CD4-positive, alpha-beta T cell treated with Interleukin-6 at 100 ng/mL for 8 hours (primary cell): Measurements from ENCODE around the gene CREB1.

Experiments used
- DNase-seq: peaks from one replicate; pipeline ENCODE4 v3.0.0-alpha.2; 2020; ENCODE audit warnings: mixed read lengths, low spot score

The CREB1 gene

DNA sequence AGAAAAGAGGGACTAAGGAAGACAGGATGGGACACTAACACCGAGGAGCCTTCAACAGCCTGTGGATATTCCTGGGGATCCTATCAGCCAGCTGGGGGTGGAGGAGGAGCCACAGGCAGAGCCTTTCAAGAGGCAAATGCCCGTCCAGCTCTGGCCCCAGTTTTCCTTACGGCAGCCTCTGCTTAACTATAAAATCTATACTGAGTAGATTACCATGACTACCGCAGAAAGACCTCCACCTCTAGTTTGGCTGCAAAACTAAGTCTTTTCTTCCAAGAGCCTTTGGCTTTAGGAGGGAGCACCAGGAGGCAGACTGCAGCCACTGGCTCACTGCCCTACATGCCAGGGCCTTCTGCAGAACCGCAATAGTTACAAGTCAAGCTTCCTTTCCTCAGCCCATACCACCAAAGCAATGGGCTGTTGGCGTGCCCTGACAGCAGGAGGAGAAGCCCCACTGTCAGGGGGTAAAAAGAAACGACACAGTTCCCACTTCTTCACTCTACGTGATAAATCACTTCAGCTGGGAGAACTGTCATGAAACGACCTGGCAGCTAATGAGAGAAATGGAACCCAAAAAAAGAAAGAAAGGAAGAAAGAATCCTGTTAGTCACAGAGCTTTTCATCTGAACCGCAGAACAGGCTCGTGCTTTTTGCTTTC is 25.1 kb upstream of the CREB1 start:
- DNase-seq: no peak

DNA sequence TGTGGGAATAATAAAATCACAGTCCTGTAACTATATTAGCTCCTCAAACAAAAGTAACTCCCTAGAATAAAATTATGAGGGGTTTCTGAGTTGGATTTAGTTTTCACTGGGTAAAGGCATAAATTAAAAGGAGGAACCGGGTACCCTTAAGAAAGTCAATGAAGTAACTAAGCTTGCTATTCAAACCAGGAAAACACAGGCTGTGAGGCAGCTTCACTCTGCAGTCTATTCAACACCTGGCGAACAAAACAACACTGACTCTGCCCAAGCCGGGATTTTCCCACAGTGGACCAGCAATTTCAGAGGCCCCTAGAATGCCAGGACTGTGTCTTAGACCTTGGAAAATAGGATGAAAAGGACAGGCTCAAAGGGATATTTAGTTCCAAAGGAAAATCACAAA is 24.6 kb upstream of the CREB1 start:
- DNase-seq: no peak

DNA sequence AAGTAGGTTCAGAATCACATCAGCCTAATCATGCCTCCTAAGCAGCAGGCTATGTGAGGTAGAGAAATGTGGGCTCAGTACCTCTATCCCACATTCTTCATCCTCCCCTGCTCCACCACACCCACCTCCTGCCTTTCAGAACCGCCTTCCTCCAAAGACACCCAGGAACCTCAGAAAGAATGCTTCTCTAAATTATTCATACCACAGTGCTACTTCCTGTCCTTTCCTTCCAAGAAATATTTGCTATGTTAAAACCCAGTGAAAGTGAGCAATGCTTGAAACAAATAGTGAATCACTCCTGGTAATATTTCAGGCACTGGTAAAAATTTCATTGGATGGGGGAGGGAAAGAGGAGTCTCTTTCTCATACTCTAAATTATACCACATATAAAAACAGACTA is 24.0 kb upstream of the CREB1 start:
- DNase-seq: no peak

DNA sequence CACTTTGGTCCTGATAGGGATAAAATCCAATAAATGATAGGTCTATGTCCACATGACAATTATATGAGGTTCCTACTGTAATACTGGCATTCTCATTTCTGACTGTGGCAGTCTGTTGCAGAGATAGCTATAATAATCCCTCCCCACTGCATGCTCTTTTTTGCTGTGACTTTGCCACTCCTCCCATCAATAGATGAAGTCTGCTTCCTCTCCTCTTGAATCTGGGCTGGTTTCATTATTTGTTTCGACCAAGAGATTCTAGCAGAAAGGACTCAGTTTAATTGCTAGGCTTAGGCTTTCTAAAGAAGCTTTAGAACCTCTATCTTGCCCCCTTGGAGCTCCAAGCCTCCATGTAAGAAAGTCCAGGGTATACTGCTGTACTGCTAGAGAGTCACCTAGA is 23.3 kb upstream of the CREB1 start:
- no peak for DNase-seq

DNA sequence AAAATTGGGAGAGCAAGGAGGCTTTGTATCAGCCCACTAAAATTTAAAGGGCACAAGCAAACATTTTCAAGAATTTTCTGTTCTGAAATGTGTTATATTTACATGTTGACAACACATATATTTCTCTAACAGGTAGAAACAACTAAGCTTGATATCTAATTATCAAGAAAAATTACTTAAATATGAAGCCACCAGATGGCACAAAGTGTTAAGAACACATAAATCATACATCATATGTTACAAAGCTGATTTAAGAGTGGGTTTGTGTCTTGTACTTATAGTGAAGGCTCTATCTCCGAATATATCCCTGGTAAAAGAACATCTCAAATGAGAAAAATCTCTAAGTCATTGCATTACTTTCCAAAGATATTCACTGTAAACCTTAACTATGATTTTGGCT is 19.6 kb upstream of the CREB1 start:
- DNase-seq: no peak

DNA sequence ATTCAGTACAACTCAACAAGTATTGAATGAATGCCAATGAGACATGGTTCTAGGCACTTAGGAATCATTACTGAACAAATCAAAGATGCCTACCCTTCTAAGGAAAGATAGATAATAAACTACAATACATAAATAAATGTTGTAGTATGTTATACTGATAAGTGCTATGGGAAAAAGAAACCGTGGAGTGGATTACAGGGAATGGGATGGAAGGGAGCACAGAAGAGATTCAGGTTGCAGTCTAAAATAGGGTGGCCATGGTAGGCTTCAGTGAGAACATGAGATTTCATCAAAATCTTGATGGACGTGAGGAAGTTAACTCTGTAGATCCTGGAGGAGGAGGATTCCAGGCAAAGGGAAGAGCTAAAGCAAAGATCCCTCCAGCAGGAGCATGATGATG is 17.9 kb upstream of the CREB1 start:
- DNase-seq: no peak

DNA sequence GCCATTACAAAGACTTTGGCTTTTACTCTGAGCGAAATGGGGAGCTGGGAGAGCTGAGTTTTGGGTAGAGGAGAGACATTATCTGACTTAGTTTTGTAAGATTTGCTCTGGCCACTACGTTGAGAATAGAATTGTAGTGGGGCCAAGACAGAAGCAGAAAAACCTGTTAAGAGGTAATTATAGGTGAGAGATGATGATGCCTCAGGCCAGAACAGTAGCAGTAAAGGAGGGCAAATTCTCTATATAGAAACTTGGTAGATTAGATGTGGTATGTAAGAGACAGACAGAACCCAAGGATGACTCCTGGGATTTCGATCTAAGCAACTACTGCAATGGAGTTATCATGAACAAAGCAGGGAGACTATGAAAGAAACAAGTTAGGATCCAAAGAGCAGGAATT is 17.4 kb upstream of the CREB1 start:
- DNase-seq: no peak

DNA sequence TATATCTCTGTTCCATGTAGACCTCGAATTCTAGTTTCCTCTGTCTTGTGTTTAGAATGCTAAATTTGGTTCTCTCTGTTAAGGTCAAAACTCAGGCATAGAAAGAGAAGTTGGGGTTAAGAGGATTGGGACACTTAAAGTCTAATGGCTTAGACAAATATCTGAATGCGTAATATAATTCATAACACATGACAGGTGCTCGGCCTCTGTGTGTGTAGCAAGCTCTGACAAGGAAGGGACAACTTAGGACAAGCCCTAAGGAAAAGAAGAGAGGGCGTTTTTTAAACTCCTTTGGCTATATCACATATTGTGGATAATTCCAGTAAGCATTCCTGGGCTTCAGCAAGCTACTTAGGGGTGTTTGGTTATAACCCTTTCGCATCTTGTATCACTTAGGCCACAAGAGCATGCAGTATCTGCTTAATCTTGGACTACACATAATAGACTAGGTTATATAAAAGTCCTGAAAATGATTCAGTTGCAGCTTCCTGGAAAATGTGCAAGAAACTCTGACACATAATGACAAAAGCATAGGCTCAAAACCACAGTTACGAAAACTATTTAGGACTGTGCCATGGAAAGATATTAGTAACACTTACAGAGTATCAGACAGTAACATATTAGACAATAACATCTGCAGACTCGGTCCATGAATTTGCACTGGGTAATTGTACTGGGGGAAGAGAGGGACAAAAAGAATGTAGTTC is 16.1 kb upstream of the CREB1 start:
- no peak for DNase-seq

DNA sequence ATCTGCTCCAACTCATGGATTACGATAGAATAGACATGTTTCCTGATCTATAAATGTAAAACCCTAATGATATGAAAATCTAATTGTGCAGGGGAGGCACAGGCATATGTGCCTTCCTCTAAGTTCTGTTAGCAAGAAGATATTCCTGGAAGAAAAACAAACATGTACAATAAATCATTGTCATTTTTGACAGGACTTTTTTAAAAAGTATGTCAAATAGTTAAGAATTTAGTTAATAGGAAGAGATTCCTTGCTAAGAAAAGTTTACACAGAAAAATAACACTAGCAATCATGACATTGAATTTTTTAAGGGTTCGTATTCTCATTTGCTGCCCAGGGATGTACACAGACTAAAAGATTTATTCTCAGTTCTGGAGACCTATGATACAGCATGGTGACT is 15.3 kb upstream of the CREB1 start:
- no peak for DNase-seq

DNA sequence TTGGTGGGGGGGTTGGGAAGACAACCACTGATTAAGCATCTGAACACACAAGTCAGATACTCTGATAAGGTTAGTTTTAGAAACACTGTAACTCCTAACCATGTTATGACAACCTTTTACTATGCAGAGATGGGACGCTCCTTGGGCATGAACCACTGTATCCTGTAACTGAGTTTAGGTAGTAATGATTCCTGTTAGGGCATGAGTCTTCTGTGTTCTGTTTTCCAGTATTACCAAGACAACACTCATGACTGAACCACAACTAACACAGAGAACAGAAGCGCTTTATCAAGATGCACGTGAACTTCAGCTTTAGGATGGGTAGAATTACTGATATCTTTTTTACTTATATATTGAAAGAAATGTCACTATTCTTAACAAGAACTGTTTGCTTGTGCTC is 14.1 kb upstream of the CREB1 start:
- DNase-seq: no peak

DNA sequence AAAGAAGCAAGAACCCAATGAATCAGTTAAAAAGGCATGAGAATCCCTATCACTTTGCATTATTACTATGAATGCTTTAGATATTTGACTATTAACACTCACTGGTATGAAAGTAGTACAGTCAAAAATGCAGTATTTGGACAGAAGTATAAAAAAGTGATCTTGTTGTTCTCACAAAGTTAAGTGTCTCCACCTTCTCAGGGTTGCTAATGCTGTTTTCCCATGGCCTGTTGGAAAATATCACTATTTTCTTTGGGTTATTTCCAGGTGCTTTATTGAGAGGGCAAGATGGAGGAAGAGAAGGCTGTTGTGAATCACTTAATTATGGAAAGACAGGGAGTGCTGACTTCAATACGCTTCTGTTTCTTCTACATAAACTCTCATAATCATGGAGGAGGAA is 13.6 kb upstream of the CREB1 start:
- no peak for DNase-seq

DNA sequence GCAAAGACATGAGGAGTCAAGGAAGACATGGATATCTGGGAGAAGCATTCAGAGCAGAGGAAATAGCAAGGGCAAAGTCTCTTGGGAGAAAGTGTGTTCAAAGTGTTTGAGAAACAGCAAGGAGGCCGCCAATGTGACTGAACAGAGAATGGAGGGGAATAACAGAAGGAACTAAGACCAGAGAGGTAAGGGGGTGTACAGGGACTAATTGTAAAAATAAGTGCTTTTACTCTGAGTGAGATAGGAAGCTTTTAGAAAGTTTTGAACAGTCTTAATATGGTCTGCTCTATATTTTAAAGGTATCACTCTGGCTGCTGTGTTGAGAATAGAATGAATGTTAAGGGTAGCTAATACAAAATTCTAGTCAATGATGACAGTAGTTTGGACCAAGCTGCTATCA is 6.8 kb upstream of the CREB1 start:
- DNase-seq: no peak

DNA sequence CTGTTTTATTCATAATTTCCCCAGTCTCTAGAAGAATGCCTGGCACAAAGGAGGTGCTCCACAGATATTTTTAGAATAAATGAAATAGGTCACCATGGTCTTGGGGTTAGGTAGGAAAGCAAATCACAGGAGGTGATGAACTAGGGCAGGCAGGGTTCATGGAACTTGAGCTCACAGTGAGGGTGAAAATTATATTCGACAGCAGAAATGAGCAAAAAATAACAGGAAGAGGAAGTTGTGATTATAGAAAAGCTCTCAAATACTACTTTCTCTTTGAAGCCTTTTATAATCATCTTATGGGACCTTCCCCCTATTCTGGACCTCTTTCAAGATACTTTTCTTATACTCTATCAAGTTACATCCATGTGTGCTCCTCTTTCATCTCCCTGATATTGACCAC is 4.5 kb upstream of the CREB1 start:
- peak; percentile 14 for DNase-seq

DNA sequence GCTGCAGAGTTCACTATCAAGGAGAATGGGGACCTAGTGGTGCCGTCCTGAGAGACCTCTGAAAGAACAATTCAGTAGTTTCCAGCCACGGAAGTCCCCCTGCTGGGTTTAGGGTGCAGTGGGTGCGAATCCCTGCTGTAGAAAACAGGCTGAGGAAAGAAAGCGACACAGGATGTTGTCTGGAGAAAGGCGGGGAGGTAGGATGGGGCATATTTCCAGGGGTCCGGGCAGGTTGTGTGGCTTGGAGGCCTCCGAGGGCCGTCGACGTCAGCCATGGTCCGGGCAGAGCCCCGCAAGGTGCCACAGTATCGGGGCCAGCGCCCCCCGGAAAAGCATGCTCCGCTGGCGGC is 807 bp upstream of the CREB1 start:
- DNase-seq: peak; percentile 60

DNA sequence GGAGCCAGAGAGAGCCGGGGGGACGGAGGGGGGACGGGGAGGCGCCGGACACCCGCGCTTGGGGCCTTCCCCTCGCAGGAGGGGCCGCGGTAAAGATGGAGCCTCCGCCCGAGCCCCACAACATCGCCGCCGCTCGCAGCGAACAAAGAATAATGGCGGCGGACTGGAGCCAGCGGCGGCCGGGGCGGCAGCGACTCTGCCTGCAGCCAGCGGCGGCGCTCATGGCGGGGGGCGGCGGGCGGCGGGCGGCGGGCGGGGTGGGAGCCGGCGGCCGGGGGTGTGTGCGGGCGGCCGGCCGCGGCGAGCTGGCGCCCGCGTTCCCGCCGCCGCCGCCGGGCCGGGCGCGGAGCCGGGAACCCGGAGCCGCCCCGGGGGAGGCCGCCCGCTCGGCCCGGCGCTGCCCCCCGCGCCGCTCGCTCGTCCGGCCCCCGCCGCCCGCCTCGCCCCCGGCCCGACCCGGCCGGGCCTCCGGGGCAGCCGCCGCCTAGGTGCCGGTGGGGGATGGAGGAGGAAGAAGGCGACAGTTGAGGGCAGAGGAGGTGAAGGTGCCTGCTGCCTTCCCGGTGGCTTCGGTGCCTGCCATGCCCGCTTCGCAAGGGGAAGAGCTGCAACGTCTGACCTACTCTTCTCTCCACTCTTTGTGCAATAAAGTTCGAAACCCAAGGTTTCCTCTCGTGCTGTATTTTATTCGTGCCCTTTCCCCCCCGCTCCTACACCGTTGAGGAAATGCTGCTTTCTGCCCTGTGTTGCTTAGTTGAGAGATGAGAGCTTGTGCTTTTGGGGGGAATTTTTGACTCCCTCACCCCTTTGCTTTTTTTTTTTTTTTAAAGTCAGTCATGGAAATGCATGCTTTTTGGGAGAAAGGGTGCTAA is 634 bp downstream of the CREB1 start:
- DNase-seq: peak; percentile 55

DNA sequence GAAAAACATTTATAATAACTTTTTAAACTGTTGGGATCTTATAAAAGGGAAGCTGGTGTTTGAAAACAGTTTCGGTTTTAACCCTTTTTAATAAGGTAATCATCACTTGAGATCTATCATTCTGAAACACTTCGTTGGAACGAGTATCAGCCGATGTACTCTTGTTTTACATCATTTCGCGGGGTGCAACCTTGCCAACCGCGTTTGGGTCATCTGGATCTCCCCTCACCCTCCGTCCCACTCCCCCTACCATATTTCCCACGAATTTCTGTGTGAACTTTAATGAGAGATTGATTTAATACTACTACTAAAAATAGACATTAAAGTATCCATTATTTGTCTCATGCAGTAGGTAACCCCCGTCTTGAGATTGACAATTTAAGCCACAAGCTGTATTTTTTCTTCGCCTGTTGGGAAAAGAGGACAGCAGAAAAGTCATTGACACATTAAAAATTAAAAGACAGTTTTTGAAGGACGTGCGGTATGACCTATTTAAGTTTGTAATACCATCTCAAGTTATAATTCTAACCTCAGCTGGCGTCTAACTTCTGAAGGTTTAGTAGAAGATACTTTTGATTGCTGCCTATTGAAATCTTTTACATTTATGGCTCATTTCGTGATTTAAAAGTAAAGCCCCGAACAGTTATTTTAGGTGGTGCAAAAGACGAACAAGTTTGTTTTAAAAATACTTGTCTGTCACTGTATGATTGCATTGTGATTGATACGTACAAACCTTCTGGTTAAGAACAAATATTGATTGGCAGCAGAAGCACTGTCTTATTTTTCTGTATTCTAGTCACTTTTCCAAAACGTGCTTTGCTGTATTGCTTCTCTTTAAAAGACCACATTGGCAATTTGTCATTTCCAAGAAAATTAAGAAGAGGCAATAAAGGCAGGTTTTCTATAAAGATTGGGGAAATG is 1.5 kb downstream of the CREB1 start:
- no peak for DNase-seq

DNA sequence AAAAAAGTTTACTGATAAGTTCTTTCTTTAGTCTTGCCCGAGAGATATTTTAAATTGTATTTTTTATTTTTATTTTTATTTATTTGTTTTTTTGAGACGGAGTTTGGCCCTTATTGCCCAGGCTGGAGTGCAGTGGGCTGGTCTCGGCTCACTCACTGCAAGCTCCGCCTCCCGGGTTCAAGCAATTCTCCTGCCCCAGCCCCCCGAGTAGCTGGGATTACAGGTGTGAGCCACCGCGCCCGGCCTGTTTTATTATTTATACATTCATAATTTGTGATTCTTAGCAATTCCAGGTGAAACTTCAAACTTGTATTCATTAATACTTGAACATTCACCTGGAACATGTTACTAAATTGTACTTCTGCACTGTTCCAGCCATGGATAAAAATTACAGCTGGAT is 2.9 kb downstream of the CREB1 start:
- no peak for DNase-seq

DNA sequence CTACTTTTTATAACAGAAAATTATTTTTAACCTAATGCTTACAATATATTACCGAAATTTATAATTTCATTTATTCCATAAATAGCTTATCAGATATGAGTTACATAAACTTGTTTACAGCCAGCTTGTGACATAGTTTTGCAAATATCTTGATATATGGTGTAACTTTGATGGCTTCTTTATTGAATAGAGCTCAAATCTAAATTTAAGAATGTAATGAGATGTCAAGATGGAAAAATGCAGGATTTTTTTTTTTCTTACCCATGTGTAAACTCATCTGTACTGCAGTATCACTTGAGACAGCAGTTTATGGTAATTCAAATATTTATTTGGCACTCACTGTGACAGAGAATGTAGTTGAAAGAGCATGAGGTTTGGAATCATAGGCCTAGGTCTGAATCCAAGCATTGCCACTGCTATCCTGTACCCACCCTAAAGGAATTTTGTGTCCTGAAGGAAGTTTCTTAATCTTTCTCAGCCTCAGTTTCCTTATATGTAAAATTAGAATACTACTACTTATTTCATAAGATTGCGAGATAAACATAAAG is 3.8 kb downstream of the CREB1 start:
- DNase-seq: no peak

DNA sequence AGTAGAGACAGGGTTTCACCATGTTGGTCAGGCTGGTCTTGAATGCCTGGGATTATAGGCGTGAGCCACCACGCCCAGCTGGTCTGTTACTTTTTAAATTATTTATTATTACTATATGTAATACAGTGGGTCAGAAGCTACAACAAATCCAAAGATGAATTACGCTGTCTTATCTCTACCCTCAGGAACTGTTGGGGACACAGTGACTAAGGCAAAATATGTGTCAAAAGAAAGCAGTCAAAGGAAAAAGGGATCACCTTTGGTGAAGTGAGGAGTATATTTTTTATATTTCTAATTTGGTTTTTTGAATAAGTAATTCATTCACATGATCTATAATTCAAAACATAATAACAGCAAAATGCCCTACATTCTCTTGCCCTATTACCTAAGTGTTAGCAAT is 4.7 kb downstream of the CREB1 start:
- no peak for DNase-seq

DNA sequence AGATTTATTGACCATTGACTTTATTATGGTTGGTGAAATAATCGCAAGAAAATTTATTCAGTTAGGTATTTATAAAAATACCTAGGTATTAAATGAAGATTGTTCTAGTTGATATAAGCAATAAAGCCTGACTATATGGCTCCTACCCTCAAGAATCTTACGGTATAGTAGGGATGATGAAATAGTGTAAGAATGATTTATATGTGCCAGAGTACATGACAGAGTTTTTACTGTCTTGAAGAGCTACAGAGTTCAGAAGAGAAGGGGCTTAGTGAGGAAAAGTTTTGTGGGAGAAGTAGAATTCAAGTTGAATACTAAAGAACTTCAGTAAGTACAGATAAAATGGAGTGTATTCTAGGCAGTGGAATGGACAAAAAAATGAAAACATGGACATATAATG is 9.7 kb downstream of the CREB1 start:
- DNase-seq: no peak

DNA sequence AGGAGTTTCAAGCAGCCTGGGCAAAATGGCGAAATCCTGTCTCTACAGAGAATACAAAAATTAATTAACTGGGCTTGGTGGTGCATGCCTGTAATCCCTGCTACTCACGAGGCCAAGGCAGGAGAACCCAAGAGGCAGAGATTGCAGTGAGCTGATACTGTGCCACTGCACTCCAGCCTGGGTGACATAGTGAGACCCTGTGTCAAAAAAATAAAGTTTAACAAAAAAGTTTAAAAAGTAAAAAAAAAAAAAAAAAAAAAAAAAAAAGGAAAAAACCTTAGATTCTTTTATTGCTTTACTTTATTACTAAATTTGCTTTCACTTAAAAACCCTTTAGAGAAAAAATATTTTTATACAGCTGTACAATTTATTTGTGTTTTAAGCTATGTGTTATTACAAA is 10.7 kb downstream of the CREB1 start:
- no peak for DNase-seq

DNA sequence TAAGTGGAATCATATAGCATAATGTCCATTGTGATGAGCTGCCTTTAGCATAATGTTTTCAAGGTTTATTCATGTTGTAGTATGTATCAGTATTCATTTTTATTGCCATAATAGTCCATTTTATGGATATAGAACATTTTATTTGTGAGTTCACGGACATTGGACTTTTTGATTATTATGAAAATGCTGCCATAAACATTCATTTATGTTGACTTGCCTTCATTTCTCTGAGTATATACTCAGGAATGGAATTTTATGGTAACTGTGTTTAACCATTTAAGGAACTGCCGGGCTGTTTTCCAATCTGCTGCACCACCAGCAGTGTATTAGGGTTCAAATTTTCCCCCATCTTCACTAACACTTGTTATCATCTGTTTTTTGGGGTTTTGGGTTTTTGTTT is 12.2 kb downstream of the CREB1 start:
- no peak for DNase-seq
